GM12874 (cell line): ENCODE measurements around the gene RIPK3.

Experiments
- CTCF ChIP-seq: IDR thresholded peaks from 2 replicates; pipeline ENCODE4 v1.5.1; 2011; ENCODE audit warnings: low read depth, mild to moderate bottlenecking, control low read depth, low read length, moderate library complexity; ENCODE audit not compliant: insufficient read depth

The RIPK3 gene

DNA sequence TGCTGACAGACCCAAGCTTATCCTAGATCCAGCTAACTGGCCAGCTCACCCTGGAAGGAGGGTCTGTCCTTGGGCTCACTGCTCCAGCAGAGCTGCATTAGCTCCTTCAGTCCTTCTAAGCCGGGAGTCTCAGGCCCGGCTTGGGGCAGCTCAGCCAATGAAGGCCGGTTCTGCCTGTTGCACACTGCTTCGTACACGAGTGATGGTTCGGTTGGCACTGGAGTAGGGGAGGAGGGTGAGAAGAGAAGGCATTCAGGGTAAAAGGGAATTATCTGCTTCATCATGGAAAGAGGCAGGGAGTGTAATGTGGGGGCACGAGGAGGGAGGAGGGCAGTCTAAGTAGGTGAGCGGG, 2.0 kb downstream of the RIPK3 start:
- no peak for TF ChIP-seq CTCF

- TF ChIP-seq CTCF: no peak
Observed at GRCh38 chr14:24337144-24337823, 2.5 kb downstream of the RIPK3 start.

GRCh38 chr14:24335461-24336171, 4.2 kb downstream of the RIPK3 start:
- TF ChIP-seq CTCF: no peak

DNA sequence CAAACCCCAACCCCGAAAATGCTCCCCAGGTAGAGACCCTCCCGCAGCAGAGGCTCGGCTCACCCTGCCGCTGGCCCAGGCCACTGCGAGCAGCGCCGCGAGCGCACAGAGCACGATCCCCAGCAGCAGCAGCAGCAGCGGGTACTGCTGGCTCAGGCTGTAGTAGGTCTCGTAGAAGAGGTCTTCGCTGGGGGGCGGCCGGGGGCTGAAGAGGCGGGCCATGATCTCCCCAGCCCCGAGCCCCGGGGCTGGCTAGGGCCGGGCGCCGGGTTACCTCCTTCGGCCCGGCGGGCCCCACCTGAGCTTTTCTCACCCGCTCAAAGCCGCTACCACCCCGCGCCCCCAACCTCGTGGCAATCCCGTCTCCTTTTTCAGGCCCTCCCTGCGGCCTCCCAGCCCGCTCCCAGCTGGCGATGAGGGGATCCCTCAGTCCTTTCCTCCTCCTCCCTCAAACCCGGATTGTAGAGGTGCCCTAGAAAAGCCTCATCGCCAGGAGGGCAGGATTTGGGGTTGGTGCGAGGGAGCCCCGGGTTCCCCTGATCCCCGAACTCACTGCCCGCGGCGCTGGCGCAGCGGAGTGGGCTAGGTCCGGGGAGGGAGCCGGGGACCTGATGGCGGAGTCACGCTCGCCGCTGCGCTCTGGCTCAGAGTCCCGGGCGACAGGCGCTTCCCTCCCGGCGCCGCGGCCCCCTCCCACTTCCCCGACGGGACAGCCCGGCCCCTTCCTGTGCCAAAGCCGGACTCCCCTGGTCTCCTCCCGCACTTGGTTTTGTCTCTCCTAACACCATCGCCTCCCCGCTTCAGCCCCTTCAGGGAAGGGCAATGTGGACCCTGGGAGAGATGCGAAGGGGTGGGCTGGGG, 5.1 kb downstream of the RIPK3 start, which contains the start of gene ADCY4:
ADCY4 (minus strand) TSS at position 641 of the 861 bp plus-strand sequence; CDS start at position 222, 419 bp downstream.
- no peak for TF ChIP-seq CTCF

DNA sequence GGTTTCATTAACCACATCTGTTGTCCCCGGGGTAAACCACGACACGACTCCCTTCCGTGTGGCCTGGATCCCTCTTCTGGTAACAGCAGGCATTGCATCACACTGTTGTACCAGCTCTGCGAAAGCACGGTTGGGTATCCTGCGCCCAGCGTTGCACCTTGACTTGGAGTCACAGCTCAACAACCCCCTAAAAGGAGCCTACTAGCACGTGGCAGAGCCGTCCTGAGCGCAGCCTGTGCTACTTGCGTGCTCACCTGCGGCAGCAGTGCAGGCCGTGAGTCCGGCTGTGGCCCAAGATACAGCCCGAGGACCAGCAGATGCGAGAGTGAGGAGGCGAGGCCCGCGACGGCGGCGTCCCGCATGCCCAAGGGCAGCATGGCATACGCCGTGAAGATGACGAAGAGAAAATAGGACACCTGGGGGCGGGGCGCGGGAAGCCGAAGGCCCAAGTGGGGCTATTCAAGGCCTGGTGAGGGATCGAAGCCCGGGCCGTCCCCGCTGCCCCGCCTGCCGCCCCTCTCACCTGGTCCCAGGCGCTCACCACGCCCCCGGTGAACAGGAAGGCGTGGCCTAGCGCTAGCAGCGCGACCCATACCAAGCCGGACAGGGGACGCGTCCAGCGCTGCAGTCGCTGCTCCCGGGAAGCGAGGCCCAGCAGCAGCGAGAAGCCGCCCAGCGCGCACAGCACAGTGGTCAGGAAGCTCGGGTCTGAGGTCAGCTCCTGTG, 7.4 kb downstream of the RIPK3 start:
- peak; percentile 85 for TF ChIP-seq CTCF

DNA sequence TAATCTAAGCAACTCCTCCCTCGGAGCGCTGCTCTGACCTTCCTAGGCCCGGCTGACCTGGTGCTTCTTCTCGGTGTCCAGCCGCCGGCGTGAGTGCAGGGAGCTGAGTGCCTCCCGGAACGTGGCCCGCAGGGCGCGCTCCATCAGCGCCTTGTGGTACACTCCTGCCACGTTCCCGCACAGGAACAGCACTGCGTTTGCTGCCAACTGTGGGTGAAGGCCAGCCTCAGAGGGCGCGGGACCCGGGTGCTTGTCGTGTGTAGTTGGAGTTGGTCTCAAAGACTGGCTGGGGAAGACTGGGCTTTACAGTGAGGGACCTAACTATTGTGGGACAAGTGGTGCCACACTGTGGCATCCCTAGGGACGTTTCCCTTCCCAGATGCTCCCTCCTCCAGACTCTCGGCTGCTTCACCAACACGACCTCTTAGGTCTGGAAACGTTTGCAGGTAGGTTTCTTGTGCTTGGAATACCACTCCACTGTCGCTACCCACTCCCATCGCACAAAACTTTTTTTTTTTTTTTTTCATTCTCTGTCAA, 8.0 kb downstream of the RIPK3 start:
- TF ChIP-seq CTCF: no peak
